Thoracic aorta (tissue), 2 donors: ENCODE data around the gene IHH. TPM values are rescaled to one million over a fixed set of nuclear protein-coding genes. Genes with fewer than 3 reads are reported as not detected.

Experiments used
- ATAC-seq: fragments of 150-250 bp; one replicate; pipeline ENCODE4 v1.8.0; 2017; ENCODE audit warnings: low read depth; ENCODE audit not compliant: insufficient number of reproducible peaks, low FRiP score
- DNase-seq: peaks from one replicate; pipeline ENCODE4 v3.0.0-alpha.2; 2020; ENCODE audit warnings: low spot score
- H3K27ac ChIP-seq, 2 donors: fragments of 200-600 bp; sonication (generic); 1 replicate in 1 of 2; 2 replicates in 1 of 2; pipeline ENCODE4 v1.5.1; 2016; ENCODE audit warnings: mild to moderate bottlenecking in 2 of 2, moderate library complexity in 2 of 2
- H3K27me3 ChIP-seq: fragments of 200-600 bp; sonication (generic); replicated peaks from 2 replicates; pipeline ENCODE4 v1.6.0; 2016; ENCODE audit warnings: mild to moderate bottlenecking; ENCODE audit not compliant: insufficient read depth
- H3K36me3 ChIP-seq: fragments of 200-600 bp; sonication (generic); one replicate; pipeline ENCODE4 v1.5.1; 2016
- H3K4me1 ChIP-seq, 2 donors: fragments of 200-600 bp; sonication (generic); 1 replicate in 1 of 2; 2 replicates in 1 of 2; pipeline versions ENCODE4 v1.5.1 to v1.6.0; 2016; ENCODE audit warnings: low read depth in 2 of 2, mild to moderate bottlenecking in 1 of 2; ENCODE audit not compliant: control insufficient read depth in 1 of 2
- H3K4me3 ChIP-seq: fragments of 200-600 bp; sonication (generic); 2 replicates; pipeline ENCODE4 v1.5.1; 2016; ENCODE audit warnings: mild to moderate bottlenecking
- H3K9me3 ChIP-seq: fragments of 200-600 bp; sonication (generic); 2 replicates; pipeline ENCODE4 v1.5.1; 2016
- total RNA-seq, 2 donors: library from RNA; depleted of rRNA; stranded (reverse); fragments of >200 nt; gene quantifications; one replicate each; pipeline versions ENCODE4 v1.1.0 to v1.2.3, GENCODE V29; 2016
- TF ChIP-seq, protein P1 (sequence below): fragments of 200-600 bp; sonication (generic); IDR thresholded peaks from one replicate; pipeline ENCODE4 v1.5.1; 2019; ENCODE audit warnings: antibody characterized with exemption

IHH gene
- total RNA-seq, 2 donors from 2014 or later: 1.6 TPM; not detected in 1

GRCh38 chr2:219010162-219010756 lies 50.5 kb downstream of the IHH start:
- Histone ChIP-seq H3K27ac (no peak overlapping the region), H3K4me3 (no peak overlapping the region), H3K27me3 (no peaks in the 10 kb centered on the region), H3K4me1 (no peaks in the 10 kb centered on the region), H3K9me3 (no peaks in the 10 kb centered on the region), H3K36me3 (no peaks in the 10 kb centered on the region)
- TF ChIP-seq, protein P1, sequence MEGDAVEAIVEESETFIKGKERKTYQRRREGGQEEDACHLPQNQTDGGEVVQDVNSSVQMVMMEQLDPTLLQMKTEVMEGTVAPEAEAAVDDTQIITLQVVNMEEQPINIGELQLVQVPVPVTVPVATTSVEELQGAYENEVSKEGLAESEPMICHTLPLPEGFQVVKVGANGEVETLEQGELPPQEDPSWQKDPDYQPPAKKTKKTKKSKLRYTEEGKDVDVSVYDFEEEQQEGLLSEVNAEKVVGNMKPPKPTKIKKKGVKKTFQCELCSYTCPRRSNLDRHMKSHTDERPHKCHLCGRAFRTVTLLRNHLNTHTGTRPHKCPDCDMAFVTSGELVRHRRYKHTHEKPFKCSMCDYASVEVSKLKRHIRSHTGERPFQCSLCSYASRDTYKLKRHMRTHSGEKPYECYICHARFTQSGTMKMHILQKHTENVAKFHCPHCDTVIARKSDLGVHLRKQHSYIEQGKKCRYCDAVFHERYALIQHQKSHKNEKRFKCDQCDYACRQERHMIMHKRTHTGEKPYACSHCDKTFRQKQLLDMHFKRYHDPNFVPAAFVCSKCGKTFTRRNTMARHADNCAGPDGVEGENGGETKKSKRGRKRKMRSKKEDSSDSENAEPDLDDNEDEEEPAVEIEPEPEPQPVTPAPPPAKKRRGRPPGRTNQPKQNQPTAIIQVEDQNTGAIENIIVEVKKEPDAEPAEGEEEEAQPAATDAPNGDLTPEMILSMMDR: no peak
- no peak for DNase-seq
- no peak for ATAC-seq

- no peaks in the 10 kb centered on the region for H3K36me3 ChIP-seq
- no peaks in the 10 kb centered on the region for H3K4me1 ChIP-seq
- H3K27ac ChIP-seq: no peak overlapping the region
- ATAC-seq (no peak), DNase-seq (no peak)
- TF ChIP-seq, protein P1: no peak
- H3K27me3 ChIP-seq: peaks cover 2% of the 10 kb centered on the region
- no peaks in the 10 kb centered on the region for H3K9me3 ChIP-seq
- H3K4me3 ChIP-seq: no peak overlapping the region
Measured at GRCh38 chr2:219009294-219009693, 51.4 kb downstream of the IHH start.

Other genes with a start within 250 kb of the IHH start
- gene PRKAG3, start 229.1 kb downstream of the IHH start, total RNA-seq: under 1 TPM in 1 of 2 donors, not detected in 1; 0.28 TPM
- gene WNT6, start 201.1 kb downstream of the IHH start, total RNA-seq: 1 to 10 TPM in 1 of 2 donors, under 1 TPM in 1; 0.27 to 2.5 TPM
- 1 to 10 TPM in 1 of 2 donors, not detected in 1; 1.6 TPM for gene WNT10A, start 180.1 kb downstream of the IHH start, total RNA-seq
- gene CDK5R2, start 101.3 kb downstream of the IHH start, total RNA-seq: not detected
- not detected for gene FEV, start 75.7 kb downstream of the IHH start, total RNA-seq
- not detected for gene CRYBA2, start 67.5 kb downstream of the IHH start, total RNA-seq
- not detected for gene CFAP65, start 19.4 kb downstream of the IHH start, total RNA-seq
- 10 to 100 TPM; 10.3 to 14.5 TPM for gene NHEJ1, start 99.9 kb upstream of the IHH start, total RNA-seq
- 1 to 10 TPM; 1.4 to 3.4 TPM for gene SLC23A3, start 109.1 kb upstream of the IHH start, total RNA-seq
- 10 to 100 TPM; 31.9 to 51.0 TPM for gene CNPPD1, start 116.0 kb upstream of the IHH start, total RNA-seq
- gene RETREG2, start 117.4 kb upstream of the IHH start, total RNA-seq: 10 to 100 TPM; 43.8 to 58.6 TPM
- 10 to 100 TPM; 21.7 to 83.8 TPM for gene ZFAND2B, start 145.9 kb upstream of the IHH start, total RNA-seq
- 10 to 100 TPM; 12.7 to 26.0 TPM for gene ABCB6, start 158.0 kb upstream of the IHH start, total RNA-seq
- gene ATG9A, start 168.7 kb upstream of the IHH start, total RNA-seq: 10 to 100 TPM; 39.4 to 60.4 TPM
- 10 to 100 TPM; 69.7 to 72.6 TPM for gene ANKZF1, start 168.9 kb upstream of the IHH start, total RNA-seq
- gene GLB1L, start 184.5 kb upstream of the IHH start, total RNA-seq: 10 to 100 TPM in 1 of 2 donors, 1 to 10 TPM in 1; 9.1 to 13.7 TPM
- gene STK16, start 184.6 kb upstream of the IHH start, total RNA-seq: 10 to 100 TPM; 10.7 to 11.7 TPM
- not detected for gene TUBA4B, start 192.3 kb upstream of the IHH start, total RNA-seq
- gene TUBA4A, start 193.0 kb upstream of the IHH start, total RNA-seq: 10 to 100 TPM; 20.4 to 84.6 TPM
- 10 to 100 TPM; 56.9 to 61.2 TPM for gene DNAJB2, start 218.4 kb upstream of the IHH start, total RNA-seq
- not detected for gene PTPRN, start 248.5 kb upstream of the IHH start, total RNA-seq